Neural cell (in vitro differentiated cells): ENCODE data around the gene ROR1. TPM values are rescaled to one million over a fixed set of nuclear protein-coding genes. Genes with fewer than 3 reads are reported as not detected.

Source experiments
- H2AFZ ChIP-seq: fragments of 200-600, 300-800 bp; sonication (generic), shearing (Covaris generic); 2 replicates; pipeline ENCODE4 v1.6.0; 2014; ENCODE audit warnings: low read depth, mild to moderate bottlenecking, antibody characterized with exemption, low read length, moderate library complexity
- H3F3A ChIP-seq: fragments of 200-600 bp; shearing (Covaris generic); 2 replicates; pipeline ENCODE4 v1.6.1; 2016; ENCODE audit warnings: mild to moderate bottlenecking, moderate library complexity, mixed read lengths, antibody characterized with exemption, low read length; ENCODE audit not compliant: insufficient read depth, poor library complexity, severe bottlenecking
- H3K27ac ChIP-seq: fragments of 200-600, 300-800 bp; sonication (generic), shearing (Covaris generic); 2 replicates; pipeline ENCODE4 v1.5.1; 2014; ENCODE audit warnings: mild to moderate bottlenecking, low read length, moderate library complexity
- H3K27me3 ChIP-seq: fragments of 300-800, 200-600 bp; sonication (generic), shearing (Covaris generic); 2 replicates; pipeline ENCODE4 v1.6.0; 2014; ENCODE audit warnings: mild to moderate bottlenecking, low read depth, low read length, moderate library complexity; ENCODE audit not compliant: insufficient read depth
- H3K36me3 ChIP-seq: fragments of 300-800, 200-600 bp; sonication (generic), shearing (Covaris generic); 2 replicates; pipeline ENCODE4 v1.5.1; 2014; ENCODE audit warnings: mild to moderate bottlenecking, antibody characterized with exemption, low read length, moderate library complexity; ENCODE audit not compliant: insufficient read depth
- H3K4me2 ChIP-seq: fragments of 300-800, 200-600 bp; sonication (generic), shearing (Covaris generic); 2 replicates; pipeline ENCODE4 v1.6.0; 2014; ENCODE audit warnings: mild to moderate bottlenecking, low read length
- H3K4me3 ChIP-seq: fragments of 300-800, 200-600 bp; sonication (generic), shearing (Covaris generic); 2 replicates; pipeline ENCODE4 v1.5.1; 2014; ENCODE audit warnings: mild to moderate bottlenecking, low read length, moderate library complexity
- H3K79me2 ChIP-seq: fragments of 200-600 bp; shearing (Covaris generic); replicated peaks from 2 replicates; pipeline ENCODE4 v1.6.0; 2014; ENCODE audit warnings: mild to moderate bottlenecking, low read length, moderate library complexity; ENCODE audit not compliant: insufficient read depth
- H3K9ac ChIP-seq: fragments of 300-800, 200-600 bp; sonication (generic), shearing (Covaris generic); 2 replicates; pipeline ENCODE4 v1.6.1; 2016; ENCODE audit warnings: mild to moderate bottlenecking, low read length, mixed read lengths
- H3K9me2 ChIP-seq: fragments of 200-600 bp; shearing (Covaris generic); 2 replicates; pipeline ENCODE4 v1.6.1; 2016; ENCODE audit warnings: mild to moderate bottlenecking, low read length, mixed read lengths; ENCODE audit not compliant: insufficient read depth
- H3K9me3 ChIP-seq: fragments of 200-600, 300-800 bp; sonication (generic), shearing (Covaris generic); 2 replicates; pipeline ENCODE4 v1.6.1; 2016; ENCODE audit warnings: mild to moderate bottlenecking, mixed run types, low read length, moderate library complexity, mixed read lengths
- H4K20me1 ChIP-seq: fragments of 200-600 bp; shearing (Covaris generic); 2 replicates; pipeline ENCODE4 v1.6.1; 2016; ENCODE audit warnings: mild to moderate bottlenecking, mixed run types; ENCODE audit not compliant: insufficient read depth
- CTCF ChIP-seq: fragments of 450-650 bp; IDR thresholded peaks from 2 replicates; pipeline ENCODE4 v1.5.1; 2014; ENCODE audit warnings: antibody characterized with exemption, mild to moderate bottlenecking, moderate library complexity; ENCODE audit not compliant: poor library complexity, severe bottlenecking
- EP300 ChIP-seq: fragments of 450-650 bp; conservative IDR thresholded peaks from 2 replicates; pipeline ENCODE4 v1.6.1; 2014; ENCODE audit warnings: antibody characterized with exemption, mild to moderate bottlenecking, moderate library complexity; ENCODE audit not compliant: poor library complexity, severe bottlenecking
- EZH2 ChIP-seq: fragments of 200-600, 300-800 bp; shearing (Covaris generic), sonication (generic); IDR thresholded peaks from 2 replicates; pipeline ENCODE4 v1.6.1; 2014; ENCODE audit warnings: antibody characterized with exemption, low read length, borderline replicate concordance, mild to moderate bottlenecking; ENCODE audit not compliant: insufficient read depth, poor library complexity, severe bottlenecking
- MXI1 ChIP-seq: fragments of 450-650 bp; conservative IDR thresholded peaks from 2 replicates; pipeline ENCODE4 v1.6.1; 2014; ENCODE audit warnings: antibody characterized with exemption, mild to moderate bottlenecking; ENCODE audit not compliant: poor library complexity, severe bottlenecking
- POLR2AphosphoS5 ChIP-seq: IDR thresholded peaks from 2 replicates; pipeline ENCODE4 v1.6.1; 2012
- RAD21 ChIP-seq: fragments of 450-650 bp; conservative IDR thresholded peaks from 2 replicates; pipeline ENCODE4 v1.6.1; 2014; ENCODE audit warnings: antibody characterized with exemption, mild to moderate bottlenecking, moderate library complexity
- REST ChIP-seq: IDR thresholded peaks from 2 replicates; pipeline ENCODE4 v1.6.1; 2012; ENCODE audit warnings: borderline replicate concordance
- SMC3 ChIP-seq: fragments of 450-650 bp; conservative IDR thresholded peaks from 2 replicates; pipeline ENCODE4 v1.6.1; 2014; ENCODE audit warnings: antibody characterized with exemption, mild to moderate bottlenecking, moderate library complexity; ENCODE audit not compliant: poor library complexity
- TAF1 ChIP-seq: IDR thresholded peaks from 2 replicates; pipeline ENCODE4 v1.6.1; 2012; ENCODE audit warnings: low read depth
- polyA plus RNA-seq: library from polyadenylated mRNA; depleted of rRNA; stranded (reverse); fragments of >200 nt; gene quantifications from 2 replicates; pipeline ENCODE4 v1.2.3, GENCODE V29; 2014

ROR1 gene
- polyA plus RNA-seq, 1 donor from 2014 or later = 0.27 TPM

- Histone ChIP-seq H3K79me2 (no peaks in the 10 kb centered on the region), H3K27me3 (peaks cover 34% of the 10 kb centered on the region), H4K20me1 (no peaks in the 10 kb centered on the region), H3K9ac (no peak overlapping the region), H3K9me3 (no peaks in the 10 kb centered on the region), H3K9me2 (no peaks in the 10 kb centered on the region), H2AFZ (no peak overlapping the region), H3K27ac (no peak overlapping the region), H3K4me3 (no peak overlapping the region), H3F3A (no peaks in the 10 kb centered on the region), H3K36me3 (no peaks in the 10 kb centered on the region), H3K4me2 (no peak overlapping the region)
- TF ChIP-seq RAD21 = no peak
- TF ChIP-seq TAF1 = no peak
- no peak for TF ChIP-seq REST
- TF ChIP-seq CTCF = no peak
- no peak for TF ChIP-seq MXI1
- TF ChIP-seq EZH2 = no peak
- TF ChIP-seq SMC3 = no peak
- TF ChIP-seq POLR2AphosphoS5 = no peak
- no peak for TF ChIP-seq EP300
Measured at GRCh38 chr1:63777286-63777685, 3.5 kb downstream of the ROR1 start.

- Histone ChIP-seq H3K27me3 (peaks cover 26% of the 10 kb centered on the region), H3K36me3 (no peaks in the 10 kb centered on the region)
Measured at GRCh38 chr1:63777965-63778880, 4.4 kb downstream of the ROR1 start.

More at GRCh38 chr1:63777965-63778880, 4.4 kb downstream of the ROR1 start:
- no peak overlapping the region for H2AFZ ChIP-seq
- no peaks in the 10 kb centered on the region for H3K79me2 ChIP-seq
- no peak overlapping the region for H3K9ac ChIP-seq
- H3K9me2 ChIP-seq = no peaks in the 10 kb centered on the region
- H3K4me3 ChIP-seq = no peak overlapping the region
- H3K4me2 ChIP-seq = no peak overlapping the region
- no peak overlapping the region for H3K27ac ChIP-seq
- H3F3A ChIP-seq = no peaks in the 10 kb centered on the region
- TF ChIP-seq CTCF = no peak
- TF ChIP-seq SMC3 = no peak
- TF ChIP-seq POLR2AphosphoS5 = no peak
- TF ChIP-seq REST = no peak
- TF ChIP-seq EZH2 = no peak
- no peak for TF ChIP-seq MXI1
- no peak for TF ChIP-seq EP300
- no peak for TF ChIP-seq RAD21
- no peak for TF ChIP-seq TAF1
- no peaks in the 10 kb centered on the region for H4K20me1 ChIP-seq
- no peaks in the 10 kb centered on the region for H3K9me3 ChIP-seq
